GM12872 (cell line): ENCODE results near the gene MAML3.

Source experiments
- TF ChIP-seq, protein P1 (sequence below): IDR thresholded peaks from 3 replicates; pipeline ENCODE4 v1.5.1; 2011; ENCODE audit warnings: low read depth, mild to moderate bottlenecking, low read length, moderate library complexity; ENCODE audit not compliant: insufficient read depth

MAML3 gene

DNA sequence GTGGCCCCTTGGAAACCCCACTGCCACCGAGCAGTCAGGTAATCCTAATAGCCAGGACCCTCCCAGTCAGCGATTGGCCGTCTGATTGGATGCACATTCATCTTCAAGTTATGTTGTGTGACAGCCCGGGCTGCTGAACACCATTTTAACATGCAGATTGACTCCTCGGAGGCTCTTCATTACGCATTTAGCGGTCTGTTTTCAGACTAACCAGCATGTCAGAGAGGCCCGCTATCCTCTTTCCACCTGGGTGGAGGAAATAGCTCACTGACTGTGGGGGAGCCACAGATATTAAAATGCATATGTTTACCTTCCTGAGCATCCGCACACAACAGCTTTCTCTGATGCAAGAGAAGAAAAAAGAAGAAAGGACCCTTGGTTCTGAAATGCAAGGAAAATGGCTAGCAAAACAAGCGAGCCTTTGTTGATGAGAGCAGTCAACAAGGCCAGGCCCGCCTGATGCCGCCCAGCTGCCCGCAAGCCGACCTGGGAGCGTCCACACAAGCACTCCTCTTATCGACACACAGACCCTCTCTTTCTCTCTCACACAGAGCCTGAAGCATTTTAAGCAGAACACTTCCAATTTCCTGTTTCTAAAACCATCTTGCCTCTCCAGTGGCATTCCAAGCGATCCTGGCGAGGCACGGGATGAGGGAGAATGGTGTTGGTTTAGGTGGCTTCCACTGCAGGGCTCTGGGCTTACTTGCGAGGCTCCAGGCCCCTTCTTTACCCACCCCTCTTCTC, 370.1 kb downstream of the MAML3 start:
- TF ChIP-seq, protein P1, sequence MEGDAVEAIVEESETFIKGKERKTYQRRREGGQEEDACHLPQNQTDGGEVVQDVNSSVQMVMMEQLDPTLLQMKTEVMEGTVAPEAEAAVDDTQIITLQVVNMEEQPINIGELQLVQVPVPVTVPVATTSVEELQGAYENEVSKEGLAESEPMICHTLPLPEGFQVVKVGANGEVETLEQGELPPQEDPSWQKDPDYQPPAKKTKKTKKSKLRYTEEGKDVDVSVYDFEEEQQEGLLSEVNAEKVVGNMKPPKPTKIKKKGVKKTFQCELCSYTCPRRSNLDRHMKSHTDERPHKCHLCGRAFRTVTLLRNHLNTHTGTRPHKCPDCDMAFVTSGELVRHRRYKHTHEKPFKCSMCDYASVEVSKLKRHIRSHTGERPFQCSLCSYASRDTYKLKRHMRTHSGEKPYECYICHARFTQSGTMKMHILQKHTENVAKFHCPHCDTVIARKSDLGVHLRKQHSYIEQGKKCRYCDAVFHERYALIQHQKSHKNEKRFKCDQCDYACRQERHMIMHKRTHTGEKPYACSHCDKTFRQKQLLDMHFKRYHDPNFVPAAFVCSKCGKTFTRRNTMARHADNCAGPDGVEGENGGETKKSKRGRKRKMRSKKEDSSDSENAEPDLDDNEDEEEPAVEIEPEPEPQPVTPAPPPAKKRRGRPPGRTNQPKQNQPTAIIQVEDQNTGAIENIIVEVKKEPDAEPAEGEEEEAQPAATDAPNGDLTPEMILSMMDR = no peak

DNA sequence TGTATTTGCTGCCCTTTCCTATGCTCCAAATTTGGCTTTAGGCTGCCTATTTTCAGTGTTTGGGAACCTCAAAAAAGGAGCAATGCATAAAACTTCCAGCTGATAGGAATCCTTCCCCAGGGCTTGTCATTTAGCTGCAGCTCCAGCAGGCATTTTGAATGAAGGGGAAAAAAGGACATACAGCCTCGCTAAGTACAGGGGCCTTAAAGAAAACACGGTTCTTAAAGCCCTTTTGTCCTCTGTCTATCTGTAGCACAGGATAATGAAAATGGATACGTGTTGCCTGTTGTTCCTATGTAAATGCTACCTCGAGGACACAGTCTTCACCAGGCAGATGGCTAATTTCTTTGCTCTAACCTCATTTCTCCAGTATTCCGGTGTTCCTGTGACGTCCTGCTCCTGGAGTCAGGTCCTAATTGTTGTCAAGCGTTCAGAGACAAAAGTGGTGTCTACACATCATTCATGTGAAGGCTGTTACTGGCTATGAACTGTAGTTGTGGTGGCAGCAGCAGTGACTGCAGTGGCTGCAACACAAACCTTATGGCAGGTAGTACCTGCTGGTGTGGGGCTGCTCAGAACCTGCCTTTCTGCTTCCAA, 371.0 kb downstream of the MAML3 start:
- TF ChIP-seq, protein P1 = no peak

DNA sequence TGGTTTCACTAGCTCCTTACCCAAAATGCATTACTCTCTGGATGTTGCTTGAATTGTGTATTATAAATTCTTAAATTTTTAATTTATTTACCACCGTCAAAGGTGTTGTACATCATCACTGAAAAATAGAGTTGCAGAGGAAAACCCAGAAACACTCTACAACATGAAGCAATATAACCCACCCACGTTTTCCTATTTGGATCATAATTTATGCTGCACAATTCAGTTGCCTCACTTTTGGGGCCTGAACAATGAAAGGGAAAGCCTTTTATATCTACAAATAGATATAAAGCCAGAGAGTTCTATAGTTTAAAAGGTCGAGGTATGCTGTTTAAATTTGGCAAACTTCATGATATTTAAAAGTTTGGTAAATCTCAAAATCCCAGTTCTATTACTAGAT, 372.9 kb downstream of the MAML3 start:
- TF ChIP-seq, protein P1 = no peak

DNA sequence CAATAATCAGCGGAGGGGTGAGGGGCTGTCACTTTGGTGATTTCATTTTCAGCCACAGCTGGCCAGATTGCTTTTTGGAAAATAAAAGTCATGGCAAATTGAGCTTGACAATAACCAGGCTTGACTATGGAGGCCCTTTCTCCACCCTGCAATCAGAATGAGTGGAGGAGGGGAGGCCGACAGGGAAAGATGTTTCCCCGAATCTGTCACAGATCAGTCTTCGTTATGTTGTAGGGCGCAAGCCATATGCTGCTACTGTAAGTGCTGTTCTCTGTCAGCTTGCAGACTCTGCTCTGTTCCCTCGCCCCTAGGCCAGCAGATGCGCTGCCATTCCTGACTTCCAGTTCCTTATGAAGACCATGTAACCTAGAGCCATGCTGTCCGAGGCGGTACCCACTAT, 374.3 kb downstream of the MAML3 start:
- TF ChIP-seq, protein P1 = no peak

DNA sequence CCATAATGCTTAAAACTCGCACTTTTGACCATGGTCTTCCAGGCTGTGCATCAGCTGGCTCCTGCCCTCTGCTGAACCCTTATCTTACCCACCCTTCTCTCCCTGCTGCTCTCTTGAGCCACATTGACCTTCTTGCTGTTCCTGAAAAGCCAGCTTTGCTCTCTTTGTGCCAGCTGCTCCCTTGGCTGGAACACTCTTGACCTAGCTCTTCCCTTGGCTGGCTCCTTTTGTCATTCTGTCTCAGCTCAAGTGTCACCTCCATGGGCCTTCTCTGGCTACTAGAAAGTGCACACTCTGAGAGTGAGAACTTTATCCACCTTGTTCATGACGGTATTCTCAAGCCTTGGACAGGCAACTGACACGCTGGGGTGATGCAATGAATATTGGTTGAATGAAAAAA, 376.2 kb downstream of the MAML3 start:
- TF ChIP-seq, protein P1 = no peak

DNA sequence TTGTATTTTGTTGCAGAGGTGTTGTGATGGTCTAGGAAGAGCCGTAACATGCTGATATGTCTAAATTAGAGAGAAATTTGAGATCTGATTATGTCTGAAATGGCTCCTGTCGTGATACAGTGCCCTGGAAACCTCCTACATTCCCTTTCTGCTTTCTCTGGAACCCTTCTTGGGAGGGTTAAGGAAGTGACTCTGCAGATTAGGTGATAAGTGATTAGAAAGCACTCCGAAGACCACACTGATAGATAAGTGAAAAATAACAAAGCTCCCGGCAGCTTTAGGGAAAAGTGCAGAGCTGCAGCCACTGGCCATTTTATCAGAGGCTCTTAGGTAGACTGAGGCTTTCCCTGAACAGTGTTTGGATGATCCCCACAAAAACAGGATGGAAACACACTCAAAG, 377.7 kb downstream of the MAML3 start:
- TF ChIP-seq, protein P1 = no peak

DNA sequence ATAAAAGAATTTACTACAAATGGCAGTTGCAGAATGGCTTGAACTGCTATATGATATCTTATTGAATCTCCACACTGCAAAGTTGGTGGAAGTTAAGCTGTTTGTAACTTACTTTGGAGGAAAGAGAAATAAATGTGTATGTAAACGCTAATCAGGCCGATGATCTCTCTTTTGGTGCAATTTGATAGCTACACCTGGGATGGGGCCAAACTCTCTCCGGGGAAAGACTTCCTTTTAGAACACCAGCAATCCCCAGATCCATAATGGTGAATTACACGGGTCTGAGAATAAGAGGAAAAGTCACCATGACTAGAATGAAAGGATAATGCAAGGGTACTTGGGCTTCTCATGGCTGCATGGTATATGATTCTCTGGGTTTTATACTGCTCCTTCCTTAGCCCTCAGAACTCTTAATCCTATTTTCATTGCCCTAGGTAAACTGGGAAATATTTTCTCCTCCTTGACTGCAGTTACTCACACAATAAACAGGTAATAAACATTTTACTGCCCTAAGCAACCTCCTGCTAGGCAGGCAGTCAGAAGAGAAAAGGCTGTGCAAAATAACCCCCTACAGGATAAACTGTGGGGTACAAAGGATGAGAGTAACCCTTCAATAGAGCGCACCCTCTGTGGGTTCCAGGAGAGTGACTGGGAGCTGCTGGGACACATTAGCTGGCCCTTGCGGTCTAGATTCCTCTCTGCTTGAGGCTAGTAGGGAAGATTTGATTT, 379.1 kb downstream of the MAML3 start:
- TF ChIP-seq, protein P1 = no peak
